GM21619 (cell line): ENCODE data around the gene RNF40.
"Not testable (repeated sequence)": the region's sequence is repeated elsewhere in the genome, so short reads cannot be mapped to it uniquely, and the experiment has no call there.

Experiments used
- ATAC-seq: cut with Tn5 transposase; IDR thresholded peaks from one replicate; pipeline ENCODE4 v1.9.1; 2021; ENCODE audit not compliant: unreplicated experiment

RNF40 gene

DNA sequence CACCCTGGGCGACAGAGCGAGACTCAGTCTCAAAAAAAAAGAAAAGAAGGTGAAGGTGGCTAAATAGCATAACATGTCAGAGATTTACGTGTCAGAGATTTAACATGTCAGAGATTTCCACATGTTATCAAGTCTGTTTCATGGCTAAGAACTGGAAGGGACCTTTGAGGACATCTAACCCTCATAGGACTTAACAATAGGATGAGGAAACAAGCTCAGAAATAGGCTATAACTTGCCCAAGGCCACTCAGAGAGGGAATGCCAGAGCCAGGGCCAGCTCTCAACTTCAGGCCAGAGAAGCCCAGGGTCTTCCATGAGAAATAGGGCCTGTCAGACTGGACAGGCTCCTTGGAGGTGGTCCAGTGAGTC lies 51.7 kb downstream of the RNF40 start:
- no peak for ATAC-seq

DNA sequence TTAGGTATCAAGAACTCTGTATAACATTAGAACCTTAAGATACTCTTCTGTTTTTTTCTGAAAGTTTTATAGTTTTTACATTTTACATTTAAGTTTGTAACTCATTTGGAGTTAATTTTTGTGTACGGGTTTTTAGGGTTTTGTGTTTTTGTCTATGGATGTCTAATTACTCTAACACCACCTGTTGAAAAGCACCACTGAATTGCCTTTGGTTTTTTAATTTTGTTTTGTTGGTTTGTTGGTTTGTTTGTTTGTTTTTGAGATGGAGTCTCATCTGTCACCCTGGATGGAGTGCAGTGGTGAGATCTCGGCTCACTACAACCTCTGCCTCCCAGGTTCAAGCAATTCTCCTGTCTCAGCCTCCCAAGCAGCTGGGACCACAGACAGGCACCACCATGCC lies 54.6 kb downstream of the RNF40 start:
- no peak for ATAC-seq

DNA sequence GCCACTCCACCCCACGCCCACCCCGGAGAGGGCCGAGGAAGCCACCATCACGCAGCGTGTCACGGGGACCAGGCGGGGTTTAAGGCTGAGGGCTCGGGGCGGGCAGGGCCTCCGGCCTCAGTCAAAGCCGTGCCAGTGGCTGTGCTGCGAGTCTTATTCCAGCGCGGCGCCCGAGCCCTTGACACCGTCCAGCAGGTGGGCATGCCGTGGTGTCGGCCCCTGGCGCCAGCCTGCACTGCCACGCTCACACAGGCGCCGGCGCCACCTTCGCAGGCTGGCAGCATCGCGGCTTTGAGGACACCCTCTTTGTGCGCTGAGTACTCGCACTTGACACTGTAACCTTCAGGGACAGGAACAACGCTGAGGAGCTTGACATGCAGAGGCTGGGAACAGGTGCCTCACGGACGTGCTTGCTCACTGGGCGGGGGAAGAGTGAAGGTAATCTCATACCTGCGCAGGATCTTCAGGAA lies 58.9 kb downstream of the RNF40 start:
- no peak for ATAC-seq

DNA sequence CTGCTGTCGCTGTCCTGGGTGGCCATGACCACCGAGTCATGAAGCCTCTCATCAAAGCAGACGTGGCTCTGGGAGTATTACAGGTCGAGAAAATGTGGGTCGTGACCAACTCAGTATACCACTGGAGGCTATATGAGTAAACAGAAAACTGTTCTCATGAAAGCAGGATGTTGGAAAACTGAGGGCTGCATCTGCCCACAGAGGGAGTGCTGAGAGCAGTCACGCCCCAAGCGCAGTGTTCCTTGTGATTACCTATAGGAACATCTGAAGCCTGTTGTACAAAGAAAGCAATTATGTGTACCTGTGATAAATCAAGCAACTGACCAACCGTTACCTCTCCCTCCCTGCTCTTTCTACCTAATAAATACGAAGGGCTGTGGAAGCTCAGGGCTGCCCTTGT lies 59.3 kb downstream of the RNF40 start:
- not testable (repeated sequence) for ATAC-seq

DNA sequence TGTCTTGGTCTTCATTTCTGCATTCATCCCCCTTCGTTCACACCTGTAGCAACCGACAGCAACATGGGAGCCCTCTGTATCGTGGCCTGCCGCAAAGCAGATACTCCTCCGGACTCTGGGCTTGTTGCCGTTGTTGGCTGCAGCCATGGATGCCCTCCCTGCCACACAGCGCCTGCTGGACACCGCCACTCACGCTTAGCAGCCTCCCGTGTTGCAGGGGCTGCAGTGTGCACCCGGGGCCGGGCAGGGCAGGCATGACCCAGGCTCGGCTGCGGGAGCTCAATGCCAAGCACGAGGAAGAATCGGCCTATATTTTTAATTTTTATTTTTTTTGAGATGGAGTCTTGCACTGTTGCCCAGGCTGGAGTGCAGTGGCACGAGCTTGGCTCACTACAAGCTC lies 59.8 kb downstream of the RNF40 start:
- ATAC-seq = no peak
